GM12873 (cell line): ENCODE data around the gene GIGYF1.

ENCODE experiments used
- CTCF ChIP-seq: IDR thresholded peaks from 2 replicates; pipeline ENCODE4 v1.5.1; 2012; ENCODE audit warnings: low read depth, mild to moderate bottlenecking, moderate library complexity, low read length, control low read depth; ENCODE audit not compliant: insufficient read depth; ENCODE audit errors: missing control alignments

GIGYF1 gene

GRCh38 chr7:100675581-100676350 lies 18.3 kb downstream of the GIGYF1 start:
- TF ChIP-seq CTCF = no peak

- no peak for TF ChIP-seq CTCF
Observed at GRCh38 chr7:100675105-100675451, 19.0 kb downstream of the GIGYF1 start.

GRCh38 chr7:100674411-100675104 lies 19.5 kb downstream of the GIGYF1 start:
- TF ChIP-seq CTCF = no peak

- no peak for TF ChIP-seq CTCF
Observed at GRCh38 chr7:100673942-100674410, 20.1 kb downstream of the GIGYF1 start.

- no peak for TF ChIP-seq CTCF
Observed at GRCh38 chr7:100673302-100673941, 20.6 kb downstream of the GIGYF1 start, which contains the start of gene GNB2. TSS of gene GNB2 (plus strand) at chr7:100673740. CDS start at chr7:100676266, 2,526 bp downstream.

- no peak for TF ChIP-seq CTCF
Observed at GRCh38 chr7:100671353-100672327, 22.4 kb downstream of the GIGYF1 start.
